Activated T-cell treated with anti-CD3 and anti-CD28 coated beads, Interleukin-2, amount 50 U/mL, for 48 hours (primary cell): ENCODE data around the gene NEIL1.
"Not testable (repeated sequence)": the region's sequence is repeated elsewhere in the genome, so short reads cannot be mapped to it uniquely, and the experiment has no call there.

Experiments
- DNase-seq, 2 experiments: peaks; one replicate each; pipeline ENCODE4 v3.0.0-alpha.2; 2020

Gene NEIL1, protein sequence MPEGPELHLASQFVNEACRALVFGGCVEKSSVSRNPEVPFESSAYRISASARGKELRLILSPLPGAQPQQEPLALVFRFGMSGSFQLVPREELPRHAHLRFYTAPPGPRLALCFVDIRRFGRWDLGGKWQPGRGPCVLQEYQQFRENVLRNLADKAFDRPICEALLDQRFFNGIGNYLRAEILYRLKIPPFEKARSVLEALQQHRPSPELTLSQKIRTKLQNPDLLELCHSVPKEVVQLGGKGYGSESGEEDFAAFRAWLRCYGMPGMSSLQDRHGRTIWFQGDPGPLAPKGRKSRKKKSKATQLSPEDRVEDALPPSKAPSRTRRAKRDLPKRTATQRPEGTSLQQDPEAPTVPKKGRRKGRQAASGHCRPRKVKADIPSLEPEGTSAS

GRCh38 chr15:75346796-75347221 is at the start of gene NEIL1:
TSS of gene NEIL1 (plus strand) at chr15:75347039. CDS start at chr15:75348906, 1,867 bp downstream.
- no peak for DNase-seq

DNA sequence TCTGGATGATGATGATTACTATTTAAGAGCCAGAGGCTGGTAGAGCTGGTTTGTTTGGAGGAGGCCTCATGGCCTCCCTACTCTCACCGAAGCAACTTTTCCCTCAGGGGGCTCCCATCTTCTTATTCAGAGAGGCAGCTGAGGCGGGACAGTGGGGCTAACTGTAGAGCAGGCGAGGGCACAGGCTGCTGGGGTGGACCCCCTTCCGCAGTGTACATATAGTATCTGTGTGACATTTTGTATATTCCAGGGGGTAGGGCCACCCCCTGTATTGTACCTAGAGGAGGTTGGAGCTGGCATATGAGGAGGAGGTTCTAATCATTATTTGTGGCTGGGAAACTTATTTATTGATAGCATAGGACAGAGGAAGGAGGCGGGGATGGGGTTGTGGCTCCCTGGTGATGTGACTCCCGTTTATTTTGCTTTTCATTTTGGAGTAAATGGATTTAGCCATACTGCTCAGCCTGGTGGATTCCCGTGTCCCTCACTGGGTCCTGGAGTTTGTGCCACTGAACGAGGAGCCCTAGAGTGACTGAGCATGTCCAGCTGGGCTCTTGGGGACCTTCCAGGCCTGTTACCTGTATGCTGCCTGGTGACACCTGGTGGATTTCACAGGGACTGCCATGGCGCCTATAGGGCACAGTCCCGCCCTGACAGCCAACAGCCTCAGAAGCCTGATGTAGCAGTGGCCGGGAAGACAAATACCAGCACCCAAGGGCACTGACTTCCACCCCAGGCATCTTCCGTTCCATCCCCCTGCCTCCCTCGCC is 48.1 kb upstream of the NEIL1 start:
- DNase-seq, result not testable (repeated sequence)

DNA sequence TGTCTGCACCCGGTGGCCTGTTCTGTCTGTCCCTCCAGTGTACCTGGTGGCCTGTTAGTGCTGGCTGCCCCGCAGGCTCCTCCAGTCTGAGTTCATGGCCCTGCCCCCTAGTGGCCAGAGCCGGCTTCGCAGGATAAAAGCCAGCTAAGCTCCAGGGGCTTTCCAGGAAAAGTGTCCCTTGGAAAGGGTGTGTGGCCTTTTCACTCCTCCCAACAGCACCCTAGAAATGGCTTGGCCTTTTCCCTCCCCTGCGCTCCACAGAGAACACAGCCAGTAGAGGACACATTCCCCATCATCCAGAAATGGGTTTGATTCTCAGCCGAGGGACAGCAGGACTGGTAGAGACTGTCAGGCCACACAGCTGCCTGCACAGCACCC is 47.5 kb upstream of the NEIL1 start:
- peak; percentile 79 for DNase-seq

DNA sequence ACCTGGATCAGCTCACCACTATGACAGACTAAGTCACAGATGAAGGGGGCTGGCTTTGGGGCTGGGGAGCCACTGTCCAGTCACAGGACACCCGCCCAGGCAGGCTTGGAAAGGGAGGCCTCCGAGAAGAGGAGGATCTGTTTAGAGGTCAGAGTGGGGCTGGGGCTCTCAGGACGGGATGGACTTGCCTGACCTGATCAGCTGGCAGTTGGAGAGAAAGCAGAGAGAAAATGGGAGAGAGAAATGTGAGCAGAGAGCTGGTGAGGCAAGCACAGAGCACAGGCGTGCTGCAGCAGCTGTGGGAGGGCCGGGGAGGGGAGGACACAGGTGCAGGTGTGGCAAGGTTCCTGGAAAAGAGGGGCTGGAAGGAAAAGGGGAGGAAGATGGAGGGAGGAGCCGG is 46.8 kb upstream of the NEIL1 start:
- DNase-seq, result not testable (repeated sequence)

DNA sequence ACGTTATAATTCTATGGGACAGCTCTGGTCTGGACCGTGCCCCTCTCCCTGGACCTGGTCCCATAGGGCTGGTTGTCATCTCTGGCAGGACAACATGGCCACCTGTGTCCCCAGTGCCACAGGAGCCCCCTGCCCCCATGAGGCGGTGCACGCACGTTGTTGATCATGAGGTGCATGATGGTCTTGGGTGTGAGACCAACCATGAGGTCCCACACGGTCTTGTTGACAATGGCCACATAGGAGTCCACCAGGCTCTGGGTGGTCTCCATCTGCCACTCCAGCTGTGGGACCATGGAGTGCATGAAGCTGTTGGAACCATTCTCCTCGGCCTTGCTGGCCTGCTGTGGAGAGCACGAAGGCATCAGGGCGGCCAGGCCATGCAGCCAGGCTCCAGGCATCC is 44.5 kb upstream of the NEIL1 start:
- no peak for DNase-seq

GRCh38 chr15:75302753-75303152 is 44.1 kb upstream of the NEIL1 start:
- not testable (repeated sequence) for DNase-seq

GRCh38 chr15:75306188-75306587 is 40.7 kb upstream of the NEIL1 start:
- no peak for DNase-seq

DNA sequence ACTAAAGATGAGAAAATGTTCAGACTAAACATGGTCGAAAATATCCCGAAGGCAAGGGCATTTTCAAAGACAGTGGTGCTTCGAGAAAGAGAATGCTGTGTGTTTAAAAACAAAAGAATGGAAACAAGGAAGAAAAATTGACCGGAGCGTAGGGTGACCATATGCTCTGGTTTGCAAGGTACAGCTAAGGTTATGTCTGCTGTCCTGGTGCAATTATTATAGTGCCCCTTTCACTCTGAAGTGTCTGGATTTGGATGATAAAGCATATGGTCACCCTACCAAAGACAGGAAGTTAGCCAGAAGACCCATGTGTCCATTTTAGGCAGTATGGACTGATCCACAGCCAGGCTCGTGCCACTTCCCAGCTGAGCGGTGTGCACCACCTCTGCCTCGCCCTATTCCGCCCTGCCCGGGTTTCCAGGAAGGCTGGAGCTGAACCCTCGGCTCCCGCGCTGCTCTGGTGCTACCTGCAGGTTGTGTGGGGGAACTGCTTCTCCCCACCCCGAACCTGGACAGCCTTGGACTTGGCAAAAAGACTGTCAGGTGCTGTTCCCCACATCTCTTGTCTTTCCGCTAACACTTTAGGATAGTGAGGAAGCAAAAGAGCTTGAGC is 39.0 kb upstream of the NEIL1 start:
- DNase-seq, result peak; percentile 39 to 42

- DNase-seq, result no peak
Measured at GRCh38 chr15:75309711-75310110, 37.1 kb upstream of the NEIL1 start.

DNA sequence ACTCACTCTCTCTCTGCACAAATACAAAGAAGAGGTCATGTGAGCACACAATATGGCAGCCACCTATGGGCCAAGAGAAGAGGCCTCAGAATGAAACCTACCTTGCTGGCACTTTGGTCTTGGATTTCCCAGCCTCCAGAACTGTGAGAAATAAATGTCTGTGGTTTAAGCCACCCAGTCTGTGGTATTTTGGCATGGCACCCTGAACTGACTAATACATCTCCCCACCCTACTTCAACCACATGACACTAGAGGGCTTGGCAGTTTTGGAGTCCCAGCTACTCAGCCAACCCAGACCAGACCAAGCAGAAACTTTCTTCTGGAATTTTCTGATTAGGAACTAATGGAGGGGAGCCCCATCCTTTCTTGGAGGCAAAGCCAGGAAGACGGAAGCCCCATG is 34.3 kb upstream of the NEIL1 start:
- DNase-seq, result not testable (repeated sequence)

DNA sequence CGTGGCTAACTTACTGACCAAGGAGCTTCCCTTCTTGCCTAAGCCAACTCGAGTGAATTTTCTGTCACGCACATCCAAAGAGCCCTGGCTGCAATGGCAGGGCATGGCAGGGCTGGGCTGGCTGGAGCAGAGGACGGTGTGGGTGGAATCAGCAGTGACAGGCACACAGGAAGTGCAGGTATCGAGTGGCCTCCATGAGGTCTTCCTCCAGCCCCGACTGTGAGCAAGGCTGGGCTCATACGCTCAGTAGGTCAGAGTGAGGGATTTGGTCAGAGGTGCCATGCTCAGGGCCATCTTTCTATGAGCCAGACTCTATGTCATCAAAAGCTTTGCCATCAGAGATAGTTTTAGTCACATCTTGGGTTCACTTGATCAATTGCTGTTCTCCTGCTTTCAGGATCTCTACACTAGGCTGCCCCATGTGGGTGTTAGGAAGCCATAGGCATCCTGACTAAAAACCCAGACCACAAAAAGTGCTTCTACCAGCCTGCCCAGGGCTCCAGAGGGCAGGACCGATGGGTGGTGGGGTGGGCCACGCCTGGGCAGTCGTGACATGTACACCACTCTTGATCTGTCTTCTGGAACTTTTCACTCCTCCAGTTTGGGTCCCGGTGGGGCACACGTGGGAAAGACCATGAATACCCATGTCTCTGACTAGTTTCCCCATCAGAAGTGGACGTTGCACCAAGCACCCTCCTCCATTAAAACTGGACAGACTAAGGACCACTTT is 33.6 kb upstream of the NEIL1 start:
- no peak for DNase-seq

DNA sequence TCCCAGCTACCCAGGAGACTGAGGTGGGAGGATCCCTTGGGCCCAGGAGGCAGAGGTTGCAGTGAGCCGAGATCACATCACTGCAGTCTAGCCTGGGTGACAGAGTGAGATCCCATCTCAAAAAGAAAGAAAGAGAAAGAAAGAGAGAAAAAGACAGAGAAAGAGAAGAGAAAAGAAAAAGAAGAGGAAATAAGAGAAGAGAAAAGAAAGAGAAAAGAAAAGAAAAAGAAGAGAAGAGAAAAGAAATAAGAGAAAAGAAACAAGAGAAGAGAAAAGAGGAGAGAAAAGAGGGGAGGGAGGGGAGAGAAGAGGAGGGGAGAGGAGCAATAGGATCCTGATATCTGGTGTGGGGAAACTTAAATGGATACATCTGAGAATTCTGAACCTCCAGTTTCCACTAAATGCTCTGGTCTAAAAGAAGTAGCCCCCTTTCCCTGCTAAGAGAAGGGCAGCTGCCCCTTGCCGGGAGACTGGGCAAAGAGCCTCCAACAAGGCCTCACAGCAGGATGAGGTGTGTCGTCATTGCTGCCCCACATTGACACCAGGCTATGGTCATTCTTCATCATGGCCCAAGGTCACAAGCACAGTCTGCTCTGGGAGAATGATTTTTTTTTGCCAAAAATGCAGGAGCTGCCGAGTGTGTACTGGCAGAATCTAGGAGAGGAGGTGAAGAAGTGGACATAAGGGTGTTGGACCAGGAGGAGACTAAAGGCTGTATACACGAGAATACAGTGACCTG is 32.1 kb upstream of the NEIL1 start:
- DNase-seq, result no peak

DNA sequence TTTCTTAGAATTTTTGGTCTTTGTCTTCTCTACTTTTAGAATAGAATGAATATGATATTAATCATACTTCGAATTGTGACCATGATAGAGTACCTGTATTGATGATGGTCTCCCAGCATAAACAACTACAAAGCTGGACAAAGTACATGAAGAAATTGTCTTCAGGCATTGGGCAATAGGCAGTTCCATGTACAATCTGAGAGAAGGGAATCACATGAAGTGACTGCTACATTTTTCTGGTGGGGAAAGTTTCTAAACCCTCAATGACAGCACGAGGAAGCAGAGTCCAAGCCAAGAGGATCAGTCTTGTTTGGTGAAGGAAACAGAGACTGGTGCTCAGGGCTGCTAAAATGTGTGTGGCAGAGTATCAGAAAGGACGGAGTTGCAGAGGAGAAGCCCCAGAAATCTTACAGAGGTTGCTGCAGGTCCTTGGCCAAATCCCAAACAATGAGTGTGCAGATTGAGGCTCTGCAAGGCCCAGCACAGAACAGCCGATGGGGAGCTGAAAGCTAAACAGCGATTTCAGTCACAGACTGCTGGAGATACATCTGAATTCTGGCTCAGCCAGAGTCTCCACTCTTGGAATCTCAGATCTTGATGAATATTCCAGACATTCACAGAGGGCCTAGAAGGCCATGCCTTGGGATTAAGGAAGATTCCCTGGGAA is 27.5 kb upstream of the NEIL1 start:
- DNase-seq, result not testable (repeated sequence)

- no peak for DNase-seq
Measured at GRCh38 chr15:75321711-75322110, 25.1 kb upstream of the NEIL1 start.

DNA sequence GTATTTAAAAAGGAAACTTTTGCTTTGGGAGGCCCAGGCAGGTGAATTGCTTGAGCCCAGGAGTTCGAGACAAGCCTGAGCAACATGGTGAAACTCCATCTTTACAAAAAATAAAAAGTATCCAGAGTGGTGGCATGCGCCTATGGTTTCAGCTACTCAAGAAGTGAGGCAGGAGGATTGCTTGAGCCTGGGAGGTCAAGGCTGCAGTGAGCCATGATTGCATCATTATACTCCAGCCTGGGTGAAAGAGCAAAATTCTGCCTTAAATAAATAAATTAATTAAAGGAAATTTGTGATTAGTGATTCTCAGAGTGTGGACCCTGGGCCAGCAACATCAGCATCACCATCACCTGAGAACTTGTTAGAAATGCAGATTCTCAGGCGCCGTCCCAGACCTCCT is 20.9 kb upstream of the NEIL1 start:
- no peak for DNase-seq

DNA sequence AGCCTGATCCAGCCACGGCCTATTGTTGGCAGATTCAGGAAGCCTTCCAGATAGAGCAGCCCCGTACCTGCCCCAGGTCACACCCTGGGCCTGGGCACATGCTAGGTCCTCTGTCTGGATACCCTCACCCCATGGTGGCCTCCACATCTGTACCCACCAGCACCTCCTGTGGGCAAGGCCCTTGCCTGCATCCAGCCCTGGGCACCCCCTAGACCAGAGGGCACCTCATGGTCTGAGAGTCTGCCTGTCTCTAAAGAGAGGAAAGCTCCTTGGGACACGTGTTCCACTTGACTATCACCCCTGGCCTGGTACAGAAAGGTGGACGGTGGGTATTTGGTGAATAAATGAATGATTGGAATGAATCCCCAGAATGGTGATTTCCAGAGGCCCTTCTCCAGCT is 19.8 kb upstream of the NEIL1 start:
- no peak for DNase-seq

DNA sequence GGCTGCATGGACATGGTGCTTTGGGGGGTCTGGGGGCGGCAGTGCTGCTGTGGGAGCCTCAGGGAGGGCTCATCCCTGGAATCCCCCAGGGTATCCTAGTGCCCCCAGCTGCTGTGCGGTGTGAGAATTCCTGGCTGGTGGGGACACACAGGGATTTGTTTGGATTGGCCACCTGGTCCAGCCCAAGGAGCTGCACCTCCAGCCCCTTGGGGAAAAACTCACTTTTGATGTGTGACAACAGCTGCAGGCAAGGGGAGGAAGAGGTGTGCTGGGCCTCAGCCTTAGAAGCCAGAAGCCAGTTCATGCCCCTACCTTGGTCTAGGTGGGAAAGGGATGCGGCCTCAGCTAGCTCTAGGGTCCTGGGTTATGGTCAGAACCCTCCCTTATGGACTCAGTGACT is 19.3 kb upstream of the NEIL1 start:
- DNase-seq, result no peak

DNA sequence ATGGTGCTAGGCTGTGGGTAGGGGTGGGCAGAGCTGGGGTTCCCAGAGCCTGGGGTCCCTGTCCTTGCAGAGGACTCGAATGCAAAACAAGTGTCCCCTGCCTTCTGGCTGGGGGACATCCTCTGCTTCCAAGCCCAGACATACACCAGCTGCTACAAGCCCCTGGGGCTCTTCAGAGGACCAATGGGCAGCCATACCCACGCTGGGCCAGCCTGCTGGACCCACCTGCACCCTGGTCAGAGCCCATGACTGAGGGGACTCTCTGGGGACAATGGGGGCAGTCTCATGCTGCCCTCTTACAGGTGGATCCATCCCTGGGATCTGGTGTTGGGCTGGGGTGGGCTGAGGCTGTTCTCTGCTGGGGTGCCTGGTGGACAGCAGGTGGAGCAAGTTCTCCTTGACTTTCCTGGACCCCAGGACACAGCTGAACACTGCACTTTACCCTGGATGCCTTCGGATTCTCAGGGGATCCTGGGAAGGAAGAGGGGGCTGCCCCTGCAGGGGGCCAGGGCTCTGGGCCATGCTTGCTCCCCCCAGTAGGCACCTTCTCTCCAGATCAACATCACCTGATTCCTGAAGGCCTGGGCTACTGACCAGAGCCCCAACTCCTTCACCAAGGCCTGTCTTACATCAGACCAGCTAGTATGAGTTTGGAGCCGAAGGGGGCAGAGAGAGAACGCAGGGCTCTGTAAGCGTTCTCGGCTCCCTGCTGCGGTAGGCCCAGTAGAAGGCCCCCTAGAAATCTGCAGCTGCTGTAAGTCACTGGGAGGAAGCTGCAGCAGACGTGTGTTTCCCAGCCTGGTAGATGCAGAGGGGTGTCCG is 18.1 kb upstream of the NEIL1 start:
- DNase-seq, result no peak

DNA sequence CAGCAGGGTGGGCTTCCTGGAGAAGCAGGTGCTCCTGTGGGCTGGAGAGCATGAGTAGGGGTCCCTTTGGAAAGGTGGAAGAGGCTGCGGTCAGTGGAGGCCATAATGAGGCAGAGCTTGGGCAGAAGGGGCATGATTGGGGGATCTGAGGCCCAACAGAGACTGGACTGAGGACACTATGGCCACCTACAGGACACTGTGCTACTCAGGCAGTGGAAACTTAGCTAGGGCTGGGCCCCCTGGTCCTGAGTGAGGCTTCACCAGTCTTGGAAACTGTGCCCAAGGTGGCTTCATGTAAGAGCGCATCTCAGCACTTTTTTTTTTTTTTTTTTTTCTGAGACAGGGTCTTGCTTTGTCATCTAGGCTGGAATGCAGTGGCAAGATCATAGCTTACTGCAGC is 17.3 kb upstream of the NEIL1 start:
- no peak for DNase-seq

- DNase-seq, result not testable (repeated sequence)
Measured at GRCh38 chr15:75332093-75332492, 14.7 kb upstream of the NEIL1 start.
